Mucosa of descending colon (tissue), 3 donors: Measurements from ENCODE around the gene AGAP3. TPM values are rescaled to one million over a fixed set of nuclear protein-coding genes. Genes with fewer than 3 reads are reported as not detected.

ENCODE experiments used
- ATAC-seq: fragments of 200-7000 bp; cut with Tn5 transposase; one replicate; pipeline ENCODE4 v1.9.1; 2020; ENCODE audit warnings: mild to moderate bottlenecking, moderate library complexity
- DNase-seq, 3 donors: peaks; one replicate each; pipeline ENCODE4 v3.0.0-alpha.2; 2020
- H3K36me3 ChIP-seq: fragments of 200-600 bp; one replicate; pipeline ENCODE4 v1.8.0; 2021; ENCODE audit warnings: low read depth, mild to moderate bottlenecking
- H3K4me1 ChIP-seq: fragments of 200-600 bp; one replicate; pipeline ENCODE4 v1.8.0; 2021; ENCODE audit warnings: low read depth, mild to moderate bottlenecking
- H3K4me3 ChIP-seq: fragments of 200-600 bp; one replicate; pipeline ENCODE4 v1.8.0; 2021; ENCODE audit warnings: mild to moderate bottlenecking
- H3K9me3 ChIP-seq: fragments of 200-600 bp; one replicate; pipeline ENCODE4 v1.8.0; 2021; ENCODE audit warnings: mild to moderate bottlenecking
- CTCF ChIP-seq: fragments of 200-600 bp; IDR thresholded peaks from one replicate; pipeline ENCODE4 v1.8.0; 2022; ENCODE audit warnings: antibody characterized with exemption, mild to moderate bottlenecking
- intact Hi-C, 2 donors: fragments of 100-400 bp; cut with DNase I in 1 of 2; cut with micrococcal nuclease in 1 of 2; formaldehyde crosslinking; loops; one replicate each; pipeline versions ENCODE4 v1.11.0 to v1.11.1; 2022; cut with DNase I, micrococcal nuclease
- total RNA-seq, 3 donors: library from RNA; stranded (reverse); fragmentation: NEBNext Ultra II Directional in 2 of 3; extraction: Animal tissue kit (Norgen Biotek cat#: 25700) in 2 of 3; gene quantifications; one replicate each; pipeline versions ENCODE4 v1.2.1 to v1.2.4, GENCODE V29; 2021 to 2023
- donor health status: DM: no; HTN: no; CAD: no; lungs with moderate emphysema.
- donor health status: DM: no; HTN: no; CAD: no.
- donor health status: DM: no; HTN: yes; CAD: no.

AGAP3 gene
- total RNA-seq, 3 donors from 2014 or later = 39.7 to 116 (median 50.6) TPM

DNA sequence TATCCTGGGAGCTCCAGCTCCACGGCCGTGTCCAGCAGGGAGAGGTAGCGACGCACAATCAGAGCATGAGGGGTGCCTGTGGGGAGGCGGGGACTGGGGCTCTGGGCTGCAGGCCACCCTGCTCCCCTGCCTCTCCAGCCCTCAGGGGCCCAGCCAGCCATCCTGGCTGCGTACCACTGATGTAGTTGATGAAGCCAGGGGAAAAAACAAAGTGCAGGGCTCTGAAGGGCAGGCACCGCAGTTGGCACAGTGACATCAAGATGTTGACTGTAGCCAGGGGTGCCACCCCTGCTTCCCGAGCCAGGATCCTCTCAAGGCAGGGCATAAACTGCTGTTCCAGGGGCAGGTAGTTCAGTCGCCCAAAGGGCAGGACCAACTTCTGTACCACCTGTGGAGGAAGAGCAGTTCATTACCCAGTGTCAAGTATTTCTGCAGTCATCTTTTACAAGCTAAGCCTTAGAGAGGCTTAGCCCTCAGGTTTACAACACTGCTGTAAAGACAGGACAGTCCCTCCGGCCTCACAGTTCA, 8.5 kb upstream of the AGAP3 start:
- no peak for ATAC-seq
- no peak for TF ChIP-seq CTCF
- Histone ChIP-seq H3K4me3 (no peak overlapping the region), H3K9me3 (no peaks in the 10 kb centered on the region), H3K36me3 (no peaks in the 10 kb centered on the region), H3K4me1 (peaks cover 28% of the 10 kb centered on the region)
- DNase-seq = no peak
- intact Hi-C loops = no loop called here

DNA sequence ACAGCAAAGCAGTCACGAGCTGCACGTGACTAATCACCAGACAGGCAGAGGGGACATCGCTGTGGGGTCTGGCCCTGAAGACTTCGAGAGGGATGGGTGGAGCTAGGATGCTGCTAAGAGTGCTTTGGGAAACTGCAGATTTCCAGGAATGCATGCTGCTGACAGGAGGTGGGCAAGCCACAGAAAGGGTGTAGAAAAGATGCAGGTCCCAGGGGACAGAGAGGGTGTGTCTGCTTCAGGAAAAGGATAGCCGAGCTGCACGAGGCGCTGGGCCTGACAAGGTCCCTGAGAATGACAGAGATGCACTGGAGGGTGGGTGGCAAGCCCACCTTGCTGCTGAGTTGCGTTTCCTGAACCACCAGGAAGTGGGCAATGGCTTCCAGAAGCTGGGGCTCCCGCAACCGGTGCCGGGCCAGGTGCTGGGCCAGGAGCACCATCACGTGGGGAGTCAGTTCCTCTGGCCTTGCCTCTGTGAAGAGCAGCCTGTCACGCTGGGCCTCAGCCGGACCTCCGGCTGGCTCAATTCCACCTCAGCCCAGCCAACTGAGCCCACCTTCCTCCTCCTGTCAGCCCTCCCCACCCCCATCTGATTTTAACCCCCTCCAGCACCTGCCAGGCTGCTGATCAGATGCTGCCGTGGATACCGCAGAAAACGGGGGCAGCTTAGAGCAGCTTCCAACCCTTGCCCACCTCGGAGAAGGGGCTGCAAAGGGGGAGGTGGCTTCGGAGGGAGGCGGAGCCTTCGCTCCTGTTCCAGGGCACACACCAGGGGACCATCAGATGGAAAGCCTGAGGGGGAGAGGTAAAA, 7.8 kb upstream of the AGAP3 start:
- DNase-seq = peak in 1 of 3 donors; percentile 38
- Histone ChIP-seq H3K36me3 (no peaks in the 10 kb centered on the region), H3K9me3 (no peaks in the 10 kb centered on the region), H3K4me1 (peaks cover 28% of the 10 kb centered on the region), H3K4me3 (no peak overlapping the region)
- ATAC-seq = no peak
- intact Hi-C loops = no loop called here
- TF ChIP-seq CTCF = no peak

DNA sequence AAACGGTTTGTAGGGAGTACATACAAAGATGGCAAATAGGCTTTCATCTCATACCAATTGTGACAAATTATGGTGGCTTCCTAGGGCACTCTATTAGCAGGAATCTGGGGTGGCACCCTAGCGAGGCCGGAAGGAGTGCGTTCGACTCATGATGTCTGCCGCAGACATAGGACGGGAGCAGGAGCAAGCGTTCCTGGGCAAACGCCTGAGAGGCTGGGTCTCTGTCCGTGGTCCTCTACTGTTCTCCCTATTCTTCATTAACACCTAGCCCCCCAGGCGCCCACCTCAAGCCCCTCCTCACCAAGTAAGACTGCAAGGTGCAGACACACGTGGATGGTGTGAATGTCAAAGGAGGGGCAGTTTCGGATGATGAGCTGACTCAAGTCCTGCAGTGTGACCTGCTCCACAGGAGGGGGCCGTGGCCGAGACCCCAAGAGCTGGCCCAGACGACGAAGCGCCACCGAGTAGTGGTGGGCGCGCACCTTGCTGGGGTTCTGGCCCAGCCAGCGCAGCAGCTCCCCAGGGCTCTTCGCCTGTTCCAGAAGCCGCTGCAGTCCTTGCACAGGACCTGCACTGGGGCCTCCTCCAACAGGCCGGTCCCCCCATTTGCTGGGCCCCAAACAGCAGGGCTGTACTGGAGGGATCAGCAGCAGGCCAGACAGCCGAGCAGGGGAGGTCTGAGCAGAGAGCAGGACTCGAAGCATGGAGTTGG, 6.9 kb upstream of the AGAP3 start:
- Histone ChIP-seq H3K9me3 (no peaks in the 10 kb centered on the region), H3K36me3 (no peaks in the 10 kb centered on the region), H3K4me3 (no peak overlapping the region), H3K4me1 (peaks cover 28% of the 10 kb centered on the region)
- peak in 2 of 3 donors; percentile 41 to 63 for DNase-seq
- no peak for TF ChIP-seq CTCF
- ATAC-seq = no peak
- intact Hi-C loops = no loop called here

GRCh38 chr7:151080067-151080521, 6.2 kb upstream of the AGAP3 start:
- TF ChIP-seq CTCF = no peak
- Histone ChIP-seq H3K4me3 (peak overlapping the region; percentile 90), H3K36me3 (no peaks in the 10 kb centered on the region), H3K9me3 (no peaks in the 10 kb centered on the region), H3K4me1 (peaks cover 28% of the 10 kb centered on the region)
- DNase-seq (peak in 1 of 3 donors; percentile 47), ATAC-seq (peak; percentile 18)
- intact Hi-C loops = no loop called here

DNA sequence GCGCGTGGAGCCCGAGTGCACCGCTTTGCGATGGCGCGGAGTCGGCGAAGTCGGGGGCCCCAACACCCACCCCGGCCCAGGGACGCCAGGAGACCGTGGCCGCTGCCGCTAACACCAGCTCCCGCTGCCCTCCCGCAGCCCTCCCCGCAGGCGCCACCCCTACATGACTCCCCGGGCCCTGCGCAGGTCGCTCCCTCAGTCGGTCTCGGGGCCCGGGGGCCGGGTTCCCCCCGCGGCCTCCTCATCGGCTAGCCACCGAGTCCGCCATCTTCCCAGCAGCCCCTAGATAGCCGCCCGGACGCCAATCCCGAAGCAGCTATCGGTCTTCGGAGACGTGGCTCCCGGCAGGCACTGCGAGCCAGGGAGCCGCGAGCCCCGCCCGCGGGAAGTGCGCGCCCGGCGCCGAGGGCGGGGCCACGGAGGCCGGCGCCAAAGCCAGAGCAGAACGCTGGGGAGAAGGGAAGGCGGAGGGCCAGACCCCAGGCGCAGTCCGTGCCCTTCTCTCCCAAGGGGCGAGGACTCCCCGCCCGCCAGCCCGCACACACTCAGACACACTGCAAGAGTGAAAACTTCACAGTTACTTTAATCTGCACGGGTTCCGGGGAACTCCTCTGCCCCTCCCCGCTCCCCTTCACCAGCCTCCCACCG, 5.6 kb upstream of the AGAP3 start, which contains the start of gene FASTK:
Gene FASTK (minus strand): TSS at position 288 of the 648 bp plus-strand sequence. CDS start 43 bp downstream, at position 245.
- peak; percentile 92 to 95 (median 93) for DNase-seq
- TF ChIP-seq CTCF = no peak
- Histone ChIP-seq H3K9me3 (no peaks in the 10 kb centered on the region), H3K4me3 (peak within 1 kb of the TSS; percentile 90), H3K36me3 (no peaks in the 10 kb centered on the region), H3K4me1 (peaks cover 32% of the 10 kb centered on the region)
- intact Hi-C loops = no loop called here
- ATAC-seq = peak; percentile 85
